HG02798 (cell line): ENCODE results near the gene LMAN2L.
"Not testable (repeated sequence)": the region's sequence is repeated elsewhere in the genome, so short reads cannot be mapped to it uniquely, and the experiment has no call there.

ENCODE experiments used
- ATAC-seq: cut with Tn5 transposase; IDR thresholded peaks from one replicate; pipeline ENCODE4 v1.9.1; 2021; ENCODE audit warnings: mild to moderate bottlenecking; ENCODE audit not compliant: unreplicated experiment, poor library complexity

LMAN2L gene

GRCh38 chr2:96689431-96689991, 50.4 kb downstream of the LMAN2L start:
- no peak for ATAC-seq

GRCh38 chr2:96688649-96689430, 51.0 kb downstream of the LMAN2L start:
- no peak for ATAC-seq

- no peak for ATAC-seq
Measured at GRCh38 chr2:96687711-96688640, 51.9 kb downstream of the LMAN2L start.

- no peak for ATAC-seq
Measured at GRCh38 chr2:96687266-96687665, 52.6 kb downstream of the LMAN2L start.

- ATAC-seq = no peak
Measured at GRCh38 chr2:96685577-96686459, 54.0 kb downstream of the LMAN2L start.

- ATAC-seq = no peak
Measured at GRCh38 chr2:96684883-96685576, 54.8 kb downstream of the LMAN2L start.

GRCh38 chr2:96683972-96684820, 55.7 kb downstream of the LMAN2L start:
- ATAC-seq = no peak

GRCh38 chr2:96683307-96683706, 56.6 kb downstream of the LMAN2L start:
- no peak for ATAC-seq

- no peak for ATAC-seq
Measured at GRCh38 chr2:96681540-96681939, 58.3 kb downstream of the LMAN2L start.

GRCh38 chr2:96680561-96681141, 59.2 kb downstream of the LMAN2L start:
- no peak for ATAC-seq

- no peak for ATAC-seq
Measured at GRCh38 chr2:96679848-96680247, 60.0 kb downstream of the LMAN2L start.

GRCh38 chr2:96669539-96670215, 70.2 kb downstream of the LMAN2L start:
- ATAC-seq = no peak

GRCh38 chr2:96668771-96669170, 71.1 kb downstream of the LMAN2L start:
- ATAC-seq = no peak

- not testable (repeated sequence) for ATAC-seq
Measured at GRCh38 chr2:96665717-96666116, 74.1 kb downstream of the LMAN2L start.

- no peak for ATAC-seq
Measured at GRCh38 chr2:96665083-96665569, 74.7 kb downstream of the LMAN2L start.

- no peak for ATAC-seq
Measured at GRCh38 chr2:96664366-96664925, 75.4 kb downstream of the LMAN2L start.

GRCh38 chr2:96663829-96664228, 76.0 kb downstream of the LMAN2L start:
- no peak for ATAC-seq
